K562 (cell line): ENCODE results near the gene TCHH. TPM values are rescaled to one million over a fixed set of nuclear protein-coding genes. Genes with fewer than 3 reads are reported as not detected.
A peak's percentile ranks its signal among the peaks of the same experiment; 100 is the strongest.

ENCODE experiments used
- ATF7 ChIP-seq: fragments of 450-650 bp; IDR thresholded peaks from 2 replicates; pipeline ENCODE4 v1.7.1; 2014; ENCODE audit warnings: mild to moderate bottlenecking, moderate library complexity
- CBFA2T2 ChIP-seq: fragments of 450-650 bp; conservative IDR thresholded peaks from 2 replicates; pipeline ENCODE4 v1.6.1; 2017; ENCODE audit warnings: mild to moderate bottlenecking
- EHMT2 ChIP-seq: fragments of 450-650 bp; IDR thresholded peaks from 2 replicates; pipeline ENCODE4 v1.6.1; 2018; ENCODE audit warnings: antibody characterized with exemption
- ETV6 ChIP-seq, 3 experiments: fragments of 150-350 bp in 1 of 3; sonication (generic) in 1 of 3; formaldehyde crosslinking in 1 of 3; IDR thresholded peaks; 2 replicates each; pipeline versions ENCODE4 v1.6.1 to v1.8.0; 2014 to 2022; ENCODE audit warnings: borderline replicate concordance in 2 of 3, low read depth in 2 of 3, antibody characterized with exemption in 1 of 3, low read length in 1 of 3, mild to moderate bottlenecking in 1 of 3, missing genetic modification reagents in 1 of 3
- EWSR1 ChIP-seq: fragments of 450-650 bp; IDR thresholded peaks from 2 replicates; pipeline ENCODE4 v1.6.1; 2018; ENCODE audit warnings: borderline replicate concordance, mild to moderate bottlenecking, low read depth, moderate library complexity; ENCODE audit not compliant: partially characterized antibody
- MEIS2 ChIP-seq: fragments of 450-650 bp; IDR thresholded peaks from 2 replicates; pipeline ENCODE4 v1.6.1; 2014; ENCODE audit warnings: mild to moderate bottlenecking; ENCODE audit not compliant: partially characterized antibody
- MNT ChIP-seq, 2 experiments: fragments of 450-650 bp; conservative IDR thresholded peaks; 2 replicates each; pipeline ENCODE4 v1.6.1; 2017; ENCODE audit warnings: mild to moderate bottlenecking in 2 of 2, moderate library complexity in 2 of 2
- MTA1 ChIP-seq: fragments of 450-650 bp; IDR thresholded peaks from 2 replicates; pipeline ENCODE4 v1.6.1; 2017; ENCODE audit warnings: borderline replicate concordance
- MXD1 ChIP-seq: fragments of 250-450 bp; sonication (Bioruptor Pico); IDR thresholded peaks from 2 replicates; pipeline ENCODE4 v1.8.0; 2021; ENCODE audit warnings: borderline replicate concordance, mild to moderate bottlenecking, moderate library complexity; ENCODE audit not compliant: poor library complexity, severe bottlenecking
- NFXL1 ChIP-seq: fragments of 450-650 bp; formaldehyde crosslinking; IDR thresholded peaks from 2 replicates; pipeline ENCODE4 v1.4.0; 2021; ENCODE audit warnings: mild to moderate bottlenecking
- POLR2G ChIP-seq: fragments of 200-400 bp; formaldehyde crosslinking; IDR thresholded peaks from 2 replicates; pipeline ENCODE4 v1.6.1; 2017; ENCODE audit warnings: low read depth, mild to moderate bottlenecking, antibody characterized with exemption, low read length, moderate library complexity
- POLR3A ChIP-seq: IDR thresholded peaks from 2 replicates; pipeline ENCODE4 v1.6.1; 2011; ENCODE audit warnings: borderline replicate concordance, mild to moderate bottlenecking, moderate library complexity; ENCODE audit not compliant: insufficient read length, insufficient read depth; ENCODE audit errors: extremely low read depth
- RBFOX2 ChIP-seq: fragments of 200-400 bp; formaldehyde crosslinking; IDR thresholded peaks from 2 replicates; pipeline ENCODE4 v1.6.1; 2017; ENCODE audit warnings: low read depth, mild to moderate bottlenecking, low read length, moderate library complexity
- TAF9B ChIP-seq: fragments of 450-650 bp; IDR thresholded peaks from 2 replicates; pipeline ENCODE4 v1.6.1; 2018; ENCODE audit warnings: mild to moderate bottlenecking; ENCODE audit not compliant: partially characterized antibody
- ZNF174 ChIP-seq: fragments of 250-450 bp; sonication (Bioruptor Pico); IDR thresholded peaks from 2 replicates; pipeline ENCODE4 v1.4.0; 2020; ENCODE audit warnings: mild to moderate bottlenecking
- ZNF253 ChIP-seq: fragments of 250-450 bp; sonication (Bioruptor Pico); conservative IDR thresholded peaks from 2 replicates; pipeline ENCODE4 v1.6.1; 2021; ENCODE audit warnings: mild to moderate bottlenecking
- ZZZ3 ChIP-seq: fragments of 450-650 bp; IDR thresholded peaks from 2 replicates; pipeline ENCODE4 v1.6.1; 2016; ENCODE audit warnings: antibody characterized with exemption, mild to moderate bottlenecking, moderate library complexity
- polyA plus RNA-seq, 8 experiments: library from polyadenylated mRNA; depleted of rRNA in 4 of 8; stranded (reverse) in 5 of 8; unstranded in 3 of 8; fragments of >200 nt; fragmentation: Nextera tagmentation in 2 of 8; fragmentation: Illumina TruSeq in 1 of 8; extraction: Ambion mirVana in 2 of 8; extraction: Trizol in 1 of 8; gene quantifications; 2 replicates each; pipeline versions ENCODE4 v1.2.1 to v1.2.3, GENCODE V29; 2011 to 2014; ENCODE audit warnings: inconsistent platforms in 1 of 8, missing spikeins in 1 of 8
- total RNA-seq, 7 experiments: library from RNA; depleted of rRNA in 6 of 7; stranded (reverse); fragments of >200 nt in 6 of 7; fragmentation: Illumina TruSeq in 2 of 7; extraction: Trizol in 2 of 7; gene quantifications; 2 replicates each; pipeline versions ENCODE4 v1.2.1 to v1.2.3, GENCODE V29; 2011 to 2021; ENCODE audit warnings: low replicate concordance in 1 of 7
- TF ChIP-seq, protein P1 (sequence below): fragments of 250-450 bp; sonication (Bioruptor Pico); IDR thresholded peaks from 2 replicates; pipeline ENCODE4 v1.5.0; 2020; ENCODE audit warnings: mild to moderate bottlenecking
- TF ChIP-seq, protein P2 (sequence below): sonication (generic); formaldehyde crosslinking; IDR thresholded peaks from 2 replicates; pipeline ENCODE4 v1.8.0; 2022; ENCODE audit warnings: mild to moderate bottlenecking, missing genetic modification reagents
- TF ChIP-seq, protein P3 (sequence below): fragments of 250-450 bp; sonication (Bioruptor Pico); IDR thresholded peaks from 2 replicates; pipeline ENCODE4 v1.8.0; 2021; ENCODE audit warnings: mild to moderate bottlenecking, moderate library complexity
- TF ChIP-seq, protein P4 (sequence below), 3 experiments: fragments of 200-800 bp in 1 of 3; sonication (Bioruptor generic) in 1 of 3; sonication (generic) in 1 of 3; formaldehyde crosslinking in 1 of 3; IDR thresholded peaks; 2 replicates each; pipeline versions ENCODE4 v1.6.1 to v1.8.0; 2016 to 2022; ENCODE audit warnings: mild to moderate bottlenecking in 2 of 3, missing compliant biosample characterization in 2 of 3, missing genetic modification characterization in 2 of 3, missing genetic modification reagents in 1 of 3

Gene TCHH
- total and polyA plus RNA-seq, 9 of the 15 experiments (the other 6 are each of a cell fraction or from before 2014, with no cell fraction given): not detected

- no peak for TF ChIP-seq MTA1
- no peak for TF ChIP-seq TAF9B
- TF ChIP-seq ZNF174: no peak
- TF ChIP-seq, protein P1, sequence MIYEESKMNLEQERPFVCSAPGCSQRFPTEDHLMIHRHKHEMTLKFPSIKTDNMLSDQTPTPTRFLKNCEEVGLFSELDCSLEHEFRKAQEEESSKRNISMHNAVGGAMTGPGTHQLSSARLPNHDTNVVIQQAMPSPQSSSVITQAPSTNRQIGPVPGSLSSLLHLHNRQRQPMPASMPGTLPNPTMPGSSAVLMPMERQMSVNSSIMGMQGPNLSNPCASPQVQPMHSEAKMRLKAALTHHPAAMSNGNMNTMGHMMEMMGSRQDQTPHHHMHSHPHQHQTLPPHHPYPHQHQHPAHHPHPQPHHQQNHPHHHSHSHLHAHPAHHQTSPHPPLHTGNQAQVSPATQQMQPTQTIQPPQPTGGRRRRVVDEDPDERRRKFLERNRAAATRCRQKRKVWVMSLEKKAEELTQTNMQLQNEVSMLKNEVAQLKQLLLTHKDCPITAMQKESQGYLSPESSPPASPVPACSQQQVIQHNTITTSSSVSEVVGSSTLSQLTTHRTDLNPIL (CRISPR knock-in tag): no peak
- TF ChIP-seq POLR2G: no peak
- no peak for TF ChIP-seq ZZZ3
- TF ChIP-seq ATF7: peak; percentile 87
- TF ChIP-seq, protein P2, sequence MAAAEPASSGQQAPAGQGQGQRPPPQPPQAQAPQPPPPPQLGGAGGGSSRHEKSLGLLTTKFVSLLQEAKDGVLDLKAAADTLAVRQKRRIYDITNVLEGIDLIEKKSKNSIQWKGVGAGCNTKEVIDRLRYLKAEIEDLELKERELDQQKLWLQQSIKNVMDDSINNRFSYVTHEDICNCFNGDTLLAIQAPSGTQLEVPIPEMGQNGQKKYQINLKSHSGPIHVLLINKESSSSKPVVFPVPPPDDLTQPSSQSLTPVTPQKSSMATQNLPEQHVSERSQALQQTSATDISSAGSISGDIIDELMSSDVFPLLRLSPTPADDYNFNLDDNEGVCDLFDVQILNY (CRISPR knock-in tag): no peak
- no peak for TF ChIP-seq EWSR1
- peak; percentile 78 for TF ChIP-seq EHMT2
- no peak for TF ChIP-seq MXD1 (CRISPR knock-in tag)
- 0 out of 2 replicates have a peak, but pooled peaks have one; percentile 18 for TF ChIP-seq RBFOX2
- no peak for TF ChIP-seq CBFA2T2
- no peak for TF ChIP-seq NFXL1 (CRISPR knock-in tag)
- no peak for TF ChIP-seq ZNF253 (CRISPR knock-in tag)
- TF ChIP-seq ETV6 (IDR thresholded peaks at IDR 0.05; ENCODE audit: borderline replicate concordance in 1 of 2, low read depth in 2 of 2, low read length in 1 of 2): no peak
- no peak for TF ChIP-seq ETV6 (CRISPR knock-in tag; IDR thresholded peaks at IDR 0.05; ENCODE audit: borderline replicate concordance)
- peak in 1 of 2 experiments; percentile 50; a peak in 2 of 4 replicates for TF ChIP-seq MNT (conservative IDR thresholded peaks at IDR 0.05)
- TF ChIP-seq POLR3A: no peak
- TF ChIP-seq, protein P3, sequence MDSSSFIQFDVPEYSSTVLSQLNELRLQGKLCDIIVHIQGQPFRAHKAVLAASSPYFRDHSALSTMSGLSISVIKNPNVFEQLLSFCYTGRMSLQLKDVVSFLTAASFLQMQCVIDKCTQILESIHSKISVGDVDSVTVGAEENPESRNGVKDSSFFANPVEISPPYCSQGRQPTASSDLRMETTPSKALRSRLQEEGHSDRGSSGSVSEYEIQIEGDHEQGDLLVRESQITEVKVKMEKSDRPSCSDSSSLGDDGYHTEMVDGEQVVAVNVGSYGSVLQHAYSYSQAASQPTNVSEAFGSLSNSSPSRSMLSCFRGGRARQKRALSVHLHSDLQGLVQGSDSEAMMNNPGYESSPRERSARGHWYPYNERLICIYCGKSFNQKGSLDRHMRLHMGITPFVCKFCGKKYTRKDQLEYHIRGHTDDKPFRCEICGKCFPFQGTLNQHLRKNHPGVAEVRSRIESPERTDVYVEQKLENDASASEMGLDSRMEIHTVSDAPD (CRISPR knock-in tag): no peak
- TF ChIP-seq MEIS2: peak; percentile 77
- TF ChIP-seq, protein P4, sequence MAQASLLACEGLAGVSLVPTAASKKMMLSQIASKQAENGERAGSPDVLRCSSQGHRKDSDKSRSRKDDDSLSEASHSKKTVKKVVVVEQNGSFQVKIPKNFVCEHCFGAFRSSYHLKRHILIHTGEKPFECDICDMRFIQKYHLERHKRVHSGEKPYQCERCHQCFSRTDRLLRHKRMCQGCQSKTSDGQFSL (CRISPR knock-in tag; IDR thresholded peaks at IDR 0.05): no peak
- TF ChIP-seq, protein P4 (tag; IDR thresholded peaks at IDR 0.05): no peak
Observed at GRCh38 chr1:152071123-152071522, 44.1 kb downstream of the TCHH start (continued).
